Measurements from ENCODE around the gene ARGFX.

ARGFX gene

GRCh38 chr3:121567649-121568048 is at the start of gene ARGFX:
Gene ARGFX, plus strand, starts transcription at chr3:121567949. Its CDS starts 2,765 bp downstream, at chr3:121570714.
- TF ChIP-seq CTCF (conservative IDR thresholded peaks at IDR 0.05) (no peak), ZFX (IDR thresholded peaks at IDR 0.05) (no peak)
- no peak within 1 kb of the TSS for H3K27ac ChIP-seq

GRCh38 chr3:121517953-121518655 is 49.6 kb upstream of the ARGFX start:
- TF ChIP-seq ZFX (IDR thresholded peaks at IDR 0.05), result no peak
- TF ChIP-seq CTCF (conservative IDR thresholded peaks at IDR 0.05), result no peak
- H3K27ac ChIP-seq, result no peak overlapping the region

- no peak overlapping the region for H3K27ac ChIP-seq
- no peak for TF ChIP-seq CTCF (conservative IDR thresholded peaks at IDR 0.05)
- TF ChIP-seq ZFX (IDR thresholded peaks at IDR 0.05), result no peak
Measured at GRCh38 chr3:121520510-121520909, 47.2 kb upstream of the ARGFX start.

GRCh38 chr3:121529308-121529707 is 38.4 kb upstream of the ARGFX start:
- no peak overlapping the region for H3K27ac ChIP-seq
- TF ChIP-seq CTCF (conservative IDR thresholded peaks at IDR 0.05) (peak; percentile 70), ZFX (IDR thresholded peaks at IDR 0.05) (no peak)

GRCh38 chr3:121531269-121531668 is 36.5 kb upstream of the ARGFX start:
- no peak for TF ChIP-seq ZFX (IDR thresholded peaks at IDR 0.05)
- TF ChIP-seq CTCF (conservative IDR thresholded peaks at IDR 0.05), result no peak
- no peak overlapping the region for H3K27ac ChIP-seq

GRCh38 chr3:121542924-121543323 is 24.8 kb upstream of the ARGFX start:
- no peak overlapping the region for H3K27ac ChIP-seq
- TF ChIP-seq ZFX (IDR thresholded peaks at IDR 0.05) (no peak), CTCF (conservative IDR thresholded peaks at IDR 0.05) (no peak)

- TF ChIP-seq ZFX (IDR thresholded peaks at IDR 0.05), result no peak
- TF ChIP-seq CTCF (conservative IDR thresholded peaks at IDR 0.05), result no peak
- peak overlapping the region; percentile 86 for H3K27ac ChIP-seq
Measured at GRCh38 chr3:121545049-121545573, 22.6 kb upstream of the ARGFX start.

Data from C4-2B (cell line).